ENCODE results near the gene ARMC3. TPM values are rescaled to one million over a fixed set of nuclear protein-coding genes. Genes with fewer than 3 reads are reported as not detected.
"Not testable (repeated sequence)": the region's sequence is repeated elsewhere in the genome, so short reads cannot be mapped to it uniquely, and the experiment has no call there.

Gene ARMC3
- total and polyA plus RNA-seq, 5 donors: not detected

- Histone ChIP-seq H3K27me3 (ENCODE audit: control insufficient read depth, insufficient read depth) (no peaks in the 10 kb centered on the region), H3K4me1 (ENCODE audit: control insufficient read depth, insufficient read depth, low read length) (no peaks in the 10 kb centered on the region), H3K4me3 (ENCODE audit: low read length) (no peak overlapping the region), H3K27ac (ENCODE audit: low read length) (no peak overlapping the region), H3K9me3 (ENCODE audit: control insufficient read depth, low read length) (no peaks in the 10 kb centered on the region)
- no peak for DNase-seq
- 92% methylated on average over 1 of the region's 1 CpG for WGBS
- no peak for ATAC-seq
- intact Hi-C loops (cut with DNase I): no loop called here
These were observed 24.2 kb upstream of the ARMC3 start for GRCh38 chr10:22903694-22904093.

- intact Hi-C loops (cut with DNase I): no loop called here
- DNase-seq: no peak
- H3K4me3 ChIP-seq (ENCODE audit: low read length): no peak overlapping the region
- no peaks in the 10 kb centered on the region for H3K4me1 ChIP-seq (ENCODE audit: control insufficient read depth, insufficient read depth, low read length)
- WGBS: 94% methylated on average over 2 of the region's 2 CpGs
- H3K27ac ChIP-seq (ENCODE audit: low read length): no peak overlapping the region
- no peaks in the 10 kb centered on the region for H3K9me3 ChIP-seq (ENCODE audit: control insufficient read depth, low read length)
- H3K27me3 ChIP-seq (ENCODE audit: control insufficient read depth, insufficient read depth): no peaks in the 10 kb centered on the region
- no peak for ATAC-seq
These were observed 21.1 kb upstream of the ARMC3 start for GRCh38 chr10:22906767-22907166.

GRCh38 chr10:22908837-22909236 is 19.0 kb upstream of the ARMC3 start:
- ATAC-seq: no peak

GRCh38 chr10:22909673-22910072 is 18.2 kb upstream of the ARMC3 start:
- H3K27ac ChIP-seq (ENCODE audit: low read length); H3K9me3 ChIP-seq (ENCODE audit: control insufficient read depth, low read length); ATAC-seq; intact Hi-C loops (cut with DNase I); H3K4me1 ChIP-seq (ENCODE audit: control insufficient read depth, insufficient read depth, low read length); DNase-seq; H3K27me3 ChIP-seq (ENCODE audit: control insufficient read depth, insufficient read depth); H3K4me3 ChIP-seq (ENCODE audit: low read length): not testable (repeated sequence)
- WGBS: 90% methylated on average over 1 of the region's 1 CpG

More at GRCh38 chr10:22908837-22909236, 19.0 kb upstream of the ARMC3 start:
- no peaks in the 10 kb centered on the region for H3K27me3 ChIP-seq (ENCODE audit: control insufficient read depth, insufficient read depth)
- H3K9me3 ChIP-seq (ENCODE audit: control insufficient read depth, low read length): no peaks in the 10 kb centered on the region
- intact Hi-C loops (cut with DNase I): no loop called here
- 96% methylated on average over 1 of the region's 1 CpG for WGBS
- no peak overlapping the region for H3K27ac ChIP-seq (ENCODE audit: low read length)
- no peaks in the 10 kb centered on the region for H3K4me1 ChIP-seq (ENCODE audit: control insufficient read depth, insufficient read depth, low read length)
- H3K4me3 ChIP-seq (ENCODE audit: low read length): no peak overlapping the region
- peak in 1 of 3 donors; percentile 29 for DNase-seq

- H3K9me3 ChIP-seq (ENCODE audit: control insufficient read depth, low read length): no peaks in the 10 kb centered on the region
- no peaks in the 10 kb centered on the region for H3K27me3 ChIP-seq (ENCODE audit: control insufficient read depth, insufficient read depth)
- 83% methylated on average over 1 of the region's 1 CpG for WGBS
These were observed 16.8 kb upstream of the ARMC3 start for GRCh38 chr10:22911067-22911466.

GRCh38 chr10:22911889-22912762 is 15.7 kb upstream of the ARMC3 start:
- no peaks in the 10 kb centered on the region for H3K4me1 ChIP-seq (ENCODE audit: control insufficient read depth, insufficient read depth, low read length)
- H3K27ac ChIP-seq (ENCODE audit: low read length): peak overlapping the region; percentile 27
- ATAC-seq: peak in 1 of 2 donors; percentile 11
- no peaks in the 10 kb centered on the region for H3K9me3 ChIP-seq (ENCODE audit: control insufficient read depth, low read length)
- peak in 1 of 3 donors; percentile 33 for DNase-seq
- H3K27me3 ChIP-seq (ENCODE audit: control insufficient read depth, insufficient read depth): no peaks in the 10 kb centered on the region
- no peak overlapping the region for H3K4me3 ChIP-seq (ENCODE audit: low read length)
- WGBS: 38% methylated on average over 10 of the region's 10 CpGs
- intact Hi-C loops (cut with DNase I): no loop called here

More at GRCh38 chr10:22911067-22911466, 16.8 kb upstream of the ARMC3 start:
- ATAC-seq (no peak), DNase-seq (no peak)
- Histone ChIP-seq H3K4me3 (ENCODE audit: low read length) (no peak overlapping the region), H3K27ac (ENCODE audit: low read length) (no peak overlapping the region), H3K4me1 (ENCODE audit: control insufficient read depth, insufficient read depth, low read length) (no peaks in the 10 kb centered on the region)
- intact Hi-C loops (cut with DNase I): no loop called here

GRCh38 chr10:22912763-22913384 is 15.0 kb upstream of the ARMC3 start:
- no peak for DNase-seq
- WGBS: 53% methylated on average over 5 of the region's 5 CpGs
- Histone ChIP-seq H3K9me3 (ENCODE audit: control insufficient read depth, low read length) (no peaks in the 10 kb centered on the region), H3K4me3 (ENCODE audit: low read length) (no peak overlapping the region), H3K27ac (ENCODE audit: low read length) (no peak overlapping the region), H3K4me1 (ENCODE audit: control insufficient read depth, insufficient read depth, low read length) (no peaks in the 10 kb centered on the region), H3K27me3 (ENCODE audit: control insufficient read depth, insufficient read depth) (no peaks in the 10 kb centered on the region)
- intact Hi-C loops (cut with DNase I): no loop called here
- no peak for ATAC-seq

- no peak overlapping the region for H3K4me3 ChIP-seq (ENCODE audit: low read length)
- DNase-seq: no peak
- no peaks in the 10 kb centered on the region for H3K9me3 ChIP-seq (ENCODE audit: control insufficient read depth, low read length)
- ATAC-seq: no peak
- intact Hi-C loops (cut with DNase I): no loop called here
- no peaks in the 10 kb centered on the region for H3K4me1 ChIP-seq (ENCODE audit: control insufficient read depth, insufficient read depth, low read length)
- 70% methylated on average over 6 of the region's 6 CpGs for WGBS
- H3K27me3 ChIP-seq (ENCODE audit: control insufficient read depth, insufficient read depth): no peaks in the 10 kb centered on the region
- H3K27ac ChIP-seq (ENCODE audit: low read length): no peak overlapping the region
These were observed 14.3 kb upstream of the ARMC3 start for GRCh38 chr10:22913474-22914092.

GRCh38 chr10:22915314-22915713 is 12.5 kb upstream of the ARMC3 start:
- Histone ChIP-seq H3K9me3 (ENCODE audit: control insufficient read depth, low read length) (no peaks in the 10 kb centered on the region), H3K4me1 (ENCODE audit: control insufficient read depth, insufficient read depth, low read length) (no peaks in the 10 kb centered on the region), H3K27me3 (ENCODE audit: control insufficient read depth, insufficient read depth) (no peaks in the 10 kb centered on the region), H3K4me3 (ENCODE audit: low read length) (no peak overlapping the region), H3K27ac (ENCODE audit: low read length) (no peak overlapping the region)
- intact Hi-C loops (cut with DNase I): no loop called here
- WGBS: 90% methylated on average over 3 of the region's 3 CpGs
- ATAC-seq (no peak), DNase-seq (no peak)

GRCh38 chr10:22925088-22925487 is 2.8 kb upstream of the ARMC3 start:
- Histone ChIP-seq H3K27me3 (ENCODE audit: control insufficient read depth, insufficient read depth) (no peaks in the 10 kb centered on the region), H3K4me1 (ENCODE audit: control insufficient read depth, insufficient read depth, low read length) (no peaks in the 10 kb centered on the region), H3K9me3 (ENCODE audit: control insufficient read depth, low read length) (no peaks in the 10 kb centered on the region), H3K27ac (ENCODE audit: low read length) (no peak overlapping the region), H3K4me3 (ENCODE audit: low read length) (no peak overlapping the region)
- intact Hi-C loops (cut with DNase I): no loop called here
- 70% methylated on average over 1 of the region's 1 CpG for WGBS
- ATAC-seq (no peak), DNase-seq (no peak)

GRCh38 chr10:22927166-22927565 is 687 bp upstream of the ARMC3 start:
- no peak overlapping the region for H3K4me3 ChIP-seq (ENCODE audit: low read length)
- H3K4me1 ChIP-seq (ENCODE audit: control insufficient read depth, insufficient read depth, low read length): no peaks in the 10 kb centered on the region
- DNase-seq (no peak), ATAC-seq (peak in 1 of 2 donors; percentile 29)
- H3K27ac ChIP-seq (ENCODE audit: low read length): no peak overlapping the region
- 57% methylated on average over 9 of the region's 9 CpGs for WGBS
- H3K9me3 ChIP-seq (ENCODE audit: control insufficient read depth, low read length): no peaks in the 10 kb centered on the region
- no peaks in the 10 kb centered on the region for H3K27me3 ChIP-seq (ENCODE audit: control insufficient read depth, insufficient read depth)
- intact Hi-C loops (cut with DNase I): no loop called here

All from right cardiac atrium (tissue), 5 donors.